Measurements from ENCODE around the gene ADGRG6. TPM values are rescaled to one million over a fixed set of nuclear protein-coding genes. Genes with fewer than 3 reads are reported as not detected.
"Not testable (repeated sequence)": the region's sequence is repeated elsewhere in the genome, so short reads cannot be mapped to it uniquely, and the experiment has no call there.

The ADGRG6 gene
- total RNA-seq, 2 donors from 2014 or later, result 0.74 to 1.5 TPM

- no peak overlapping the region for H3K4me3 Mint-ChIP-seq
- no peaks in the 10 kb centered on the region for H3K4me1 Mint-ChIP-seq (ENCODE audit: low read depth)
- peaks cover 3 to 4% of the 10 kb centered on the region in 2 donors for H3K9me3 Mint-ChIP-seq
- no peaks in the 10 kb centered on the region for H3K36me3 Mint-ChIP-seq (ENCODE audit: insufficient read depth in 2 of 2)
- DNase-seq (no peak), ATAC-seq (replicated peaks in 1 of 2) (no peak)
- H3K27ac Mint-ChIP-seq, result no peak overlapping the region
- H3K27me3 Mint-ChIP-seq (ENCODE audit: low read depth), result no peaks in the 10 kb centered on the region
Observed at GRCh38 chr6:142279350-142280180, 22.2 kb upstream of the ADGRG6 start.

- Mint-ChIP-seq H3K27me3 (ENCODE audit: low read depth) (no peaks in the 10 kb centered on the region), H3K4me1 (ENCODE audit: low read depth) (no peaks in the 10 kb centered on the region), H3K36me3 (ENCODE audit: insufficient read depth in 2 of 2) (no peaks in the 10 kb centered on the region), H3K27ac (no peak overlapping the region), H3K9me3 (peaks cover 3 to 4% of the 10 kb centered on the region in 2 donors), H3K4me3 (no peak overlapping the region)
- ATAC-seq (replicated peaks in 1 of 2) (no peak), DNase-seq (no peak)
Observed at GRCh38 chr6:142280265-142280664, 21.5 kb upstream of the ADGRG6 start.

- Mint-ChIP-seq H3K9me3 (peaks cover 3 to 4% of the 10 kb centered on the region in 2 donors), H3K36me3 (ENCODE audit: insufficient read depth in 2 of 2) (no peaks in the 10 kb centered on the region), H3K4me3 (no peak overlapping the region), H3K4me1 (ENCODE audit: low read depth) (no peaks in the 10 kb centered on the region), H3K27ac (no peak overlapping the region), H3K27me3 (ENCODE audit: low read depth) (no peaks in the 10 kb centered on the region)
- DNase-seq (no peak), ATAC-seq (replicated peaks in 1 of 2) (no peak)
Observed at GRCh38 chr6:142280927-142281326, 20.9 kb upstream of the ADGRG6 start.

GRCh38 chr6:142283138-142283537 is 18.7 kb upstream of the ADGRG6 start:
- not testable (repeated sequence) for H3K4me1 Mint-ChIP-seq (ENCODE audit: low read depth); H3K9me3 Mint-ChIP-seq; ATAC-seq (replicated peaks in 1 of 2); H3K27me3 Mint-ChIP-seq (ENCODE audit: low read depth); H3K36me3 Mint-ChIP-seq (ENCODE audit: insufficient read depth in 2 of 2); H3K4me3 Mint-ChIP-seq; H3K27ac Mint-ChIP-seq; DNase-seq

- Mint-ChIP-seq H3K27me3 (ENCODE audit: low read depth) (no peaks in the 10 kb centered on the region), H3K4me1 (ENCODE audit: low read depth) (no peaks in the 10 kb centered on the region), H3K4me3 (no peak overlapping the region), H3K9me3 (peaks cover 3 to 4% of the 10 kb centered on the region in 2 donors), H3K27ac (no peak overlapping the region), H3K36me3 (ENCODE audit: insufficient read depth in 2 of 2) (no peaks in the 10 kb centered on the region)
- DNase-seq (no peak), ATAC-seq (replicated peaks in 1 of 2) (no peak)
Observed at GRCh38 chr6:142284419-142284818, 17.4 kb upstream of the ADGRG6 start.

- no peak overlapping the region for H3K27ac Mint-ChIP-seq
- peaks cover 3 to 4% of the 10 kb centered on the region in 2 donors for H3K9me3 Mint-ChIP-seq
- H3K4me3 Mint-ChIP-seq, result no peak overlapping the region
- H3K27me3 Mint-ChIP-seq (ENCODE audit: low read depth), result no peaks in the 10 kb centered on the region
- no peak for ATAC-seq (replicated peaks in 1 of 2)
- no peaks in the 10 kb centered on the region for H3K4me1 Mint-ChIP-seq (ENCODE audit: low read depth)
- H3K36me3 Mint-ChIP-seq (ENCODE audit: insufficient read depth in 2 of 2), result no peaks in the 10 kb centered on the region
- no peak for DNase-seq
Observed at GRCh38 chr6:142285235-142286087, 16.3 kb upstream of the ADGRG6 start.

GRCh38 chr6:142286088-142286409 is 15.8 kb upstream of the ADGRG6 start:
- Mint-ChIP-seq H3K9me3 (peaks cover 3 to 4% of the 10 kb centered on the region in 2 donors), H3K27ac (no peak overlapping the region), H3K36me3 (ENCODE audit: insufficient read depth in 2 of 2) (no peaks in the 10 kb centered on the region), H3K4me3 (no peak overlapping the region), H3K27me3 (ENCODE audit: low read depth) (no peaks in the 10 kb centered on the region), H3K4me1 (ENCODE audit: low read depth) (no peaks in the 10 kb centered on the region)
- DNase-seq (no peak), ATAC-seq (replicated peaks in 1 of 2) (no peak)

GRCh38 chr6:142289687-142290086 is 12.1 kb upstream of the ADGRG6 start:
- no peak for ATAC-seq (replicated peaks in 1 of 2)
- no peaks in the 10 kb centered on the region for H3K9me3 Mint-ChIP-seq
- H3K27me3 Mint-ChIP-seq (ENCODE audit: low read depth), result no peaks in the 10 kb centered on the region
- H3K27ac Mint-ChIP-seq, result no peak overlapping the region
- no peaks in the 10 kb centered on the region for H3K4me1 Mint-ChIP-seq (ENCODE audit: low read depth)
- no peak for DNase-seq
- H3K36me3 Mint-ChIP-seq (ENCODE audit: insufficient read depth in 2 of 2), result no peaks in the 10 kb centered on the region
- H3K4me3 Mint-ChIP-seq, result no peak overlapping the region

- no peaks in the 10 kb centered on the region for H3K4me1 Mint-ChIP-seq (ENCODE audit: low read depth)
- no peaks in the 10 kb centered on the region for H3K9me3 Mint-ChIP-seq
- no peak overlapping the region for H3K4me3 Mint-ChIP-seq
- H3K27ac Mint-ChIP-seq, result no peak overlapping the region
- ATAC-seq (replicated peaks in 1 of 2) (no peak), DNase-seq (no peak)
- H3K36me3 Mint-ChIP-seq (ENCODE audit: insufficient read depth in 2 of 2), result no peaks in the 10 kb centered on the region
- H3K27me3 Mint-ChIP-seq (ENCODE audit: low read depth), result no peaks in the 10 kb centered on the region
Observed at GRCh38 chr6:142290851-142291250, 11.0 kb upstream of the ADGRG6 start.

GRCh38 chr6:142291512-142291911 is 10.3 kb upstream of the ADGRG6 start:
- H3K9me3 Mint-ChIP-seq, result no peaks in the 10 kb centered on the region
- no peaks in the 10 kb centered on the region for H3K4me1 Mint-ChIP-seq (ENCODE audit: low read depth)
- no peak overlapping the region for H3K4me3 Mint-ChIP-seq
- H3K27me3 Mint-ChIP-seq (ENCODE audit: low read depth), result no peaks in the 10 kb centered on the region
- no peak overlapping the region for H3K27ac Mint-ChIP-seq
- DNase-seq (no peak), ATAC-seq (replicated peaks in 1 of 2) (no peak)
- no peaks in the 10 kb centered on the region for H3K36me3 Mint-ChIP-seq (ENCODE audit: insufficient read depth in 2 of 2)

- no peaks in the 10 kb centered on the region for H3K4me1 Mint-ChIP-seq (ENCODE audit: low read depth)
- ATAC-seq (replicated peaks in 1 of 2), result no peak
- DNase-seq, result no peak
- no peak overlapping the region for H3K4me3 Mint-ChIP-seq
- H3K27me3 Mint-ChIP-seq (ENCODE audit: low read depth), result no peaks in the 10 kb centered on the region
- no peak overlapping the region for H3K27ac Mint-ChIP-seq
- H3K36me3 Mint-ChIP-seq (ENCODE audit: insufficient read depth in 2 of 2), result no peaks in the 10 kb centered on the region
- H3K9me3 Mint-ChIP-seq, result no peaks in the 10 kb centered on the region
Observed at GRCh38 chr6:142292166-142292924, 9.5 kb upstream of the ADGRG6 start.

- DNase-seq (no peak), ATAC-seq (replicated peaks in 1 of 2) (no peak)
- Mint-ChIP-seq H3K9me3 (no peaks in the 10 kb centered on the region), H3K27me3 (ENCODE audit: low read depth) (no peaks in the 10 kb centered on the region), H3K4me3 (no peak overlapping the region), H3K27ac (no peak overlapping the region), H3K36me3 (ENCODE audit: insufficient read depth in 2 of 2) (no peaks in the 10 kb centered on the region), H3K4me1 (ENCODE audit: low read depth) (no peaks in the 10 kb centered on the region)
Observed at GRCh38 chr6:142293121-142293520, 8.7 kb upstream of the ADGRG6 start.

GRCh38 chr6:142294679-142295078 is 7.1 kb upstream of the ADGRG6 start:
- ATAC-seq (replicated peaks in 1 of 2) (no peak), DNase-seq (no peak)
- no peaks in the 10 kb centered on the region for H3K36me3 Mint-ChIP-seq (ENCODE audit: insufficient read depth in 2 of 2)
- no peak overlapping the region for H3K4me3 Mint-ChIP-seq
- no peaks in the 10 kb centered on the region for H3K4me1 Mint-ChIP-seq (ENCODE audit: low read depth)
- H3K27ac Mint-ChIP-seq, result no peak overlapping the region
- H3K27me3 Mint-ChIP-seq (ENCODE audit: low read depth), result no peaks in the 10 kb centered on the region
- H3K9me3 Mint-ChIP-seq, result no peaks in the 10 kb centered on the region

Measured in activated T-cell treated with anti-CD3 and anti-CD28 coated beads, Interleukin-2, amount 50 U/mL, for 72 hours (primary cell).